ENCODE measurements around the gene KRT2.
A peak's percentile ranks its signal among the peaks of the same experiment; 100 is the strongest.
"Not testable (repeated sequence)": the region's sequence is repeated elsewhere in the genome, so short reads cannot be mapped to it uniquely, and the experiment has no call there.

The KRT2 gene

DNA sequence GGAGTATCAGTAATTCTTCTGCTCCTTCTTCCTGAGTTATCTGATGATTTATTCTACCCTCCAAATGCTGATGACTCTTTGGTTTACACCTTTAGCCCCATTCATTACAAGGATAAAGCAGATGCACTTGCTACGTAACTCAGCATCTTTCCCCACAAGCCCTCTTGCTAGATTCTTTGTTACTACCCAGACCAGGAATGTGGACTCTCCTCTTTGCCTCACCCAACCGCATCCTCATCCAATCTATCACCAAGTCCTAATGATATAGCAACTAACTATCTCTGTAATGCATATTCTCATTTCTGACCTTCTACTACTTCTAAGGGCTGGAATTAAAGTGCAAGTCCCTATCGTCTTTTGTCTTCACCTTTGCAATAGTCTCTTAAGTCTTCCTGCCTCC, 18.9 kb upstream of the KRT2 start:
- no peak overlapping the region for H3K4me3 ChIP-seq (ENCODE audit: low read length)
- no peak for DNase-seq (ENCODE audit: low read depth, low spot score)

DNA sequence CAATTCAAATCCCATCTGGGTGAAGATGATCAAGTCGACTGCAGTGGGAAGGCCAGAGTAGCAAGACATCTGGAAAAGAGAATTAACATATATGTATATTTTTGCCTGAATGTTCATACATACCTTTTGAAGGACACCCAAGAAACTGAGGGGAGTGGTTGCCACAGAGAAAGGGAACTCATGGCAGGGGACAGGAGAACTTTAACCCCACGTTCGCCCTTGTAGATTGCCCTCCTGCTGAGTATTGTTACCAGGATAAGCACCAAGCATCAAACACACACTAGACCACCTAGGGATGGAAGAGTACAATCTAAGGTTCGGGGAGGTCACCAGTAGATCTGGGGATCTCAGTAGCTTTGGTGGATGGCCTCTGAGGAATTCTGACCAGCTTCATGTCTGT, 18.5 kb upstream of the KRT2 start:
- DNase-seq (ENCODE audit: low read depth, low spot score) = no peak
- H3K4me3 ChIP-seq (ENCODE audit: low read length) = no peak overlapping the region

DNA sequence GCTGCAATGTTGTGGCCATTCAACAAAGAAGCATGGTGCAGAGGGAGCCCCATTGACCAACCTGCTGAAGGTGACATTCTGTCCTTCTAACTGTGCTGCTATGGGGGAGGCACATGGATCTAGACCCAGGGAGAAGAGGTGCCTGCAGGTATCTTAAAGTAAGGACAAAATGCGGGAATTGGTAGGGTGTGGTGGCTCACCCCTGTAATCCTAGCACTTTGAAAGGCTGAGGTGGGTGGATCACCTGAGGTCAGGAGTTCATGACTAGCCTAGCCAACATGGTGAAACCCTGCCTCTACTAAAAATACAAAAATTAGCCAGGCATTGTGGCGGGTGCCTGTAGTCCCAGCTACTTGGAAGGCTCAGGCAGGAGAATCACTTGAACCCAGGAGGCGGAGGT, 17.9 kb upstream of the KRT2 start:
- not testable (repeated sequence) for DNase-seq (ENCODE audit: low read depth, low spot score); H3K4me3 ChIP-seq (ENCODE audit: low read length)

DNA sequence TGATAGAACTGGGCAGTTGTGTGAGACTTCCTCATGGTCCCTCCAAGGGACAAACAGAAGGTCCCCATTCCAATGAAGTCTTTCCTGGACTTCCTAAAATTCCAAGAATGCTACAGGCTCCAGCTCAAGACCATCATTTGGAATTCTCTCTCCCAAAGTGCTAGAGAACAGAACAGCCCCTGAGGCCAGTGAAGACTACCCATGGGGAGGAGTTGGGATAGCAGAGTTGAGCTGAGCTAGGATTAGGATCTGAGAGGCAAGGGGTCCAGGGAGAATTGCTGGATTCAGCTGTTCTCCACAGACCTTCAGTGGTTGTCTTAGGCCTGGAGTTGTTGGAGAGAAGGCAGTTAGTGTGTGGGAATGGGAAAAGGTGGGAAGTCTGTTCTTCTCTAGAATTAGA, 17.4 kb upstream of the KRT2 start:
- H3K4me3 ChIP-seq (ENCODE audit: low read length) = no peak overlapping the region
- DNase-seq (ENCODE audit: low read depth, low spot score) = no peak

DNA sequence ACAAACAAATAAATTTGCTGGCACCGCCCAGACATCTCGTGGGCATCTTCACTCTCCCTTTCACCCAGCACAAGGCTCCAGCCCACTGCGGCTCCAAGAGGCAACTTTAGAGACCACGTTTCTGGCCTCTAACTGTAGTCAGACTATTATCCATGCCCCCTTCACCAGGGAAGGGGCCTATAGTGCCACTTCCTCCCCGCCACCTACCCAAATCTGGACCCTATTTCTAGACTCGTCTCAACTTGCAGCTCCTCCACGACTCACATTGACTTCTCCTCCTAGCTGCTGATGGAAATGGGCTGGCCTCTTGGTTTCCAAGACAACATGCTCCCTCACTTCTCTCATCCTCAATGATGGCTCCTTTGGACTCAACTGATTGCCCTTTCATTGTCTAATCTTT, 15.9 kb upstream of the KRT2 start:
- no peak overlapping the region for H3K4me3 ChIP-seq (ENCODE audit: low read length)
- DNase-seq (ENCODE audit: low read depth, low spot score) = no peak

DNA sequence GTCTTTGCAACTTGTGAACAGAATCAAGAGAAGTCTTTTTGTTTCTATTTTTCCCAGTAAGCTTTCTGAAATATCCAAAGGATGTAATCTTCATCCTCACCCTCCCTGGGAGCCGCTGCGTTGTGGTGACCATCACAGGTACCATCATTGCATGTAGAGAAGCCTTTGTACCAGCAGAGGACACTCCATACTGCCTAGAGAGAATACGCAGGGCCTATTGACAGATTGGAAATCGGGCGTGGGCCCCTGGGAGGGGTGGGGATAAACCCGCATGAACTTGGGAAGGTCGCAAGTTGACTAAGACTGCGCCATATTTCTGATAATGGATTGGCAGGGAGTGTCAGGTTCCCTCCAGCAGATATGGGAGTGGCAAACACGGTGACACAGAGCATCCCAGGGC, 15.5 kb upstream of the KRT2 start:
- DNase-seq (ENCODE audit: low read depth, low spot score) = no peak
- H3K4me3 ChIP-seq (ENCODE audit: low read length) = no peak overlapping the region

- no peak for DNase-seq (ENCODE audit: low read depth, low spot score)
- no peak overlapping the region for H3K4me3 ChIP-seq (ENCODE audit: low read length)
Measured at GRCh38 chr12:52666471-52666870, 14.5 kb upstream of the KRT2 start.

DNA sequence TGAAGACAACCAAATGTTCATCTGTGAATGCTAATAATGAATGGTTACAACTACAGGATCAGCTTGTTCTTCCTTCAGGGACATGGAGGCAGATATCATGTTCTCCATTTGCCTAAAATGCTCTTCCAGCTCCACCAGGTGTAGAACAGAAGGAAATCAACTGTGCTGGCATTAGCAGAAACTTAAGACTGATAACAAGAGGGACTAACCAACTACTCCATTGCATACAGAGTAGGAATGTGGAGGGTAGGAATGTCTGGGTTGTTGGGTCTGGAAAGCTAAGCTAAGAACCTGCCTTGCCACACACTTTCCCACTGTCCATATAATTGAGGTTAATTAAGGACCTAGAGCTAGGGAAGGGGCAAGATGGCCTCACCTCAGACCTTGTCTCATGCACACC, 11.4 kb upstream of the KRT2 start:
- DNase-seq (ENCODE audit: low read depth, low spot score) = no peak
- no peak overlapping the region for H3K4me3 ChIP-seq (ENCODE audit: low read length)

GRCh38 chr12:52662918-52663229, 10.9 kb upstream of the KRT2 start:
- DNase-seq (ENCODE audit: low read depth, low spot score) = no peak
- no peak overlapping the region for H3K4me3 ChIP-seq (ENCODE audit: low read length)

GRCh38 chr12:52662093-52662917, 10.3 kb upstream of the KRT2 start:
- H3K4me3 ChIP-seq (ENCODE audit: low read length) = peak overlapping the region; percentile 16
- DNase-seq (ENCODE audit: low read depth, low spot score) = peak; percentile 99

DNA sequence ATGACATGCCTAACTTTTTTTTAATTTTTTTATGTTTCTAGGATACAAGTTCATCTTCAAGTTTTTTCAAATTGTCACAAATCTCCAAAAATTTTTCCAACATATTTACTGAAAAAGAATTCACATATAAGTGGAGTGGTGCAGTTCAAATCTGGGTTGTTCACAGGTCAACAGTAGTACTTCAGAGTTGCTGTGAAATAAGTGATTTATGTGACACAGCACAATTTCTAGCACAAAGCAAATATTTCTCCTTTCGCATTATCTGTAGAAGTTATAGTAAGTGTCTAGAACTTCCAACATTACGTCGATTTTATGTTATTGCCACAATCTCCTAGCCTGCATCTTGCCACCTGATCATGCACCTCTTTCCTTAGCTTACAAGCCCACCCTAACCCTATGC, 9.7 kb upstream of the KRT2 start:
- H3K4me3 ChIP-seq (ENCODE audit: low read length) = peak overlapping the region; percentile 16
- DNase-seq (ENCODE audit: low read depth, low spot score) = no peak

GRCh38 chr12:52660934-52661499, 9.0 kb upstream of the KRT2 start:
- H3K4me3 ChIP-seq (ENCODE audit: low read length) = no peak overlapping the region
- DNase-seq (ENCODE audit: low read depth, low spot score) = no peak

- H3K4me3 ChIP-seq (ENCODE audit: low read length) = no peak overlapping the region
- DNase-seq (ENCODE audit: low read depth, low spot score) = no peak
Measured at GRCh38 chr12:52659951-52660350, 7.9 kb upstream of the KRT2 start.

DNA sequence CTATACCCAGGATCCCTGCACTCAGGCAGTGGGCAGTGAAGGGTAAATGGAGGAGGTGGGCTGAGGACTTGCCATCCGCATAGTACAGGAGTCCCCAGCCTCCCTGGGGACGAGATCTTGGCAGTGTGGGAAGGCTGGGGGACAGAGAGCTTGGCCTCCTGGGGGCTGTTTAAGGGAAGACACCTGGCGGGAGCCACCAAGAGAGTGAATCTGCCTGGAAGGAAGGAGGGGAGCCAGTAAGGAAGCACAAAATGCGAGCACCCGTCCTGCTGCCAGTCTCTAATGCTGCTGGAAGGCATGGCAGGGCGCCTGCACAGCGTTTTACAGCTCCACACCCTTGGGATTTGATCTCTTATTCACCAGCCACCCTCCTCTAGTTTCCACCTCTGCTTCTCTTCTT, 7.4 kb upstream of the KRT2 start:
- no peak for DNase-seq (ENCODE audit: low read depth, low spot score)
- H3K4me3 ChIP-seq (ENCODE audit: low read length) = no peak overlapping the region

- H3K4me3 ChIP-seq (ENCODE audit: low read length) = no peak overlapping the region
- no peak for DNase-seq (ENCODE audit: low read depth, low spot score)
Measured at GRCh38 chr12:52658196-52658595, 6.2 kb upstream of the KRT2 start.

- no peak overlapping the region for H3K4me3 ChIP-seq (ENCODE audit: low read length)
- no peak for DNase-seq (ENCODE audit: low read depth, low spot score)
Measured at GRCh38 chr12:52657250-52657902, 5.4 kb upstream of the KRT2 start.

GRCh38 chr12:52656616-52657015, 4.6 kb upstream of the KRT2 start:
- no peak for DNase-seq (ENCODE audit: low read depth, low spot score)
- no peak overlapping the region for H3K4me3 ChIP-seq (ENCODE audit: low read length)

DNA sequence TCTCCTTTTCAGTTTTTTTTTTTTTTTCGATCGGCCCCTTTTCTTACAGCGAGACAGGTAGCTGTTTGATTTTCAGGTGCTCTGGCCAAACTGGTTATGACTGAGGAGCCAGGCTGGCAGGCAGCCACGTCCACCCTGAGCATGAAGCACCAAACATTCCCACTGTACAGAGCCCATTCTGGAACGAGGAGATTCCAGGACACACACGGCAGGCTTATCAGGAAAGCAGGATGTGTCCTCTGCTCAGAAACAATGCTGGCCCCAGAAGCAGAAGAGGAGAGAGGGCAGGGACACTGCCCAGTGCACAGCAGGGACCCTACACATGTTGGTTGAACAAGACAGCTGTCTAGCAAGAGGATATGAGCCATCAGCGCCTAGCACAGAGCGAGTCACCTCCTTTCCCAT, 3.7 kb upstream of the KRT2 start:
- no peak for DNase-seq (ENCODE audit: low read depth, low spot score)
- no peak overlapping the region for H3K4me3 ChIP-seq (ENCODE audit: low read length)

GRCh38 chr12:52655251-52655650, 3.2 kb upstream of the KRT2 start:
- H3K4me3 ChIP-seq (ENCODE audit: low read length) = no peak overlapping the region
- no peak for DNase-seq (ENCODE audit: low read depth, low spot score)

DNA sequence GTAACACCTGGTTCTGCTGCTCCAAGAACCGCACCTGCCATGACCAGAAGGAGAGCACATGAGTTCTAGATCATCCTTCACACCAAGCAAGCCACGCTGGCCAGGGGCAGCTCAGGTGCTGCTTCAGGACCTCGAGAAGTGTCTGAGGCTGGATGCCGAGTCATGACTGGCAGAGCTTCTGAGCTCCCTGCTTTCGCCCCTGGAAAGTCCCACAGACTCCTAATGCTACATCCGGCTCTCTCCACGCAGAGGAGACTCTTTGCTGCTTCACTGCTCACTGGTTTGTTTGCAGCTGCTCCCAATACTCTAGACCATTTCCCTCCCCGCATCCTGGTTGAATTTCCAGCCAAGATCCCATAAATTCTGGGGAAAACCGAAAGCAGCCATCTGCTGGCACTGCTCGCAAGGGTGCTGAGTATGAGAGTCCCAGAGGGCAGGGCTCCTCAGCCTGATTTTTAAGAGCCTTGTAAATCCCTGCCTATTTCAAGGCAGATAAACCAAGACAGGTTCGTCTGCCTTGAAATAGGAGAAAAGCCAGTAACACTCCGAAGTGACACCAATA, 1.4 kb downstream of the KRT2 start:
- no peak overlapping the region for H3K4me3 ChIP-seq (ENCODE audit: low read length)

More for the DNA sequence above, 1.4 kb downstream of the KRT2 start:
- DNase-seq (ENCODE audit: low read depth, low spot score) = no peak
